BLaER1 (cell line): ENCODE measurements around the gene LPIN1.

Experiments
- H3K27ac ChIP-seq: shearing (Covaris generic); formaldehyde crosslinking; 2 replicates; pipeline ENCODE4 v1.8.1; 2022
- H3K27me3 ChIP-seq: shearing (Covaris generic); formaldehyde crosslinking; 2 replicates; pipeline ENCODE4 v1.8.1; 2022
- H3K36me3 ChIP-seq: shearing (Covaris generic); formaldehyde crosslinking; 2 replicates; pipeline ENCODE4 v1.8.1; 2022
- H3K4me1 ChIP-seq: shearing (Covaris generic); formaldehyde crosslinking; 2 replicates; pipeline ENCODE4 v1.8.1; 2022
- H3K4me2 ChIP-seq: shearing (Covaris generic); formaldehyde crosslinking; 2 replicates; pipeline ENCODE4 v1.8.1; 2022
- H3K4me3 ChIP-seq: shearing (Covaris generic); formaldehyde crosslinking; 2 replicates; pipeline ENCODE4 v1.8.1; 2022
- H3K9ac ChIP-seq: shearing (Covaris generic); formaldehyde crosslinking; 2 replicates; pipeline ENCODE4 v1.8.1; 2022
- H3K9me3 ChIP-seq: shearing (Covaris generic); formaldehyde crosslinking; 2 replicates; pipeline ENCODE4 v1.8.1; 2022
- H4K20me1 ChIP-seq: shearing (Covaris generic); formaldehyde crosslinking; 2 replicates; pipeline ENCODE4 v1.8.1; 2022
- Cebpa-rat ChIP-seq: shearing (Covaris generic); IDR thresholded peaks from 2 replicates; pipeline ENCODE4 v1.8.1; 2022

The LPIN1 gene

GRCh38 chr2:11869391-11869991 is 123.1 kb downstream of the LPIN1 start:
- peaks cover 17% of the 10 kb centered on the region for H3K4me1 ChIP-seq
- no peaks in the 10 kb centered on the region for H4K20me1 ChIP-seq
- no peak overlapping the region for H3K4me2 ChIP-seq
- TF ChIP-seq Cebpa-rat = no peak
- H3K36me3 ChIP-seq = no peaks in the 10 kb centered on the region
- H3K4me3 ChIP-seq = no peak overlapping the region
- no peak overlapping the region for H3K9ac ChIP-seq
- H3K9me3 ChIP-seq = peaks cover 4% of the 10 kb centered on the region; the same call in 1 of the 2 replicates
- H3K27ac ChIP-seq = no peak overlapping the region
- H3K27me3 ChIP-seq = no peaks in the 10 kb centered on the region

GRCh38 chr2:11870064-11870463 is 123.6 kb downstream of the LPIN1 start:
- Histone ChIP-seq H4K20me1 (no peaks in the 10 kb centered on the region), H3K4me3 (no peak overlapping the region), H3K9ac (no peak overlapping the region), H3K4me2 (no peak overlapping the region), H3K27me3 (no peaks in the 10 kb centered on the region), H3K4me1 (peaks cover 11% of the 10 kb centered on the region), H3K9me3 (peaks cover 4% of the 10 kb centered on the region; the same call in 1 of the 2 replicates), H3K27ac (no peak overlapping the region), H3K36me3 (no peaks in the 10 kb centered on the region)
- TF ChIP-seq Cebpa-rat = no peak

DNA sequence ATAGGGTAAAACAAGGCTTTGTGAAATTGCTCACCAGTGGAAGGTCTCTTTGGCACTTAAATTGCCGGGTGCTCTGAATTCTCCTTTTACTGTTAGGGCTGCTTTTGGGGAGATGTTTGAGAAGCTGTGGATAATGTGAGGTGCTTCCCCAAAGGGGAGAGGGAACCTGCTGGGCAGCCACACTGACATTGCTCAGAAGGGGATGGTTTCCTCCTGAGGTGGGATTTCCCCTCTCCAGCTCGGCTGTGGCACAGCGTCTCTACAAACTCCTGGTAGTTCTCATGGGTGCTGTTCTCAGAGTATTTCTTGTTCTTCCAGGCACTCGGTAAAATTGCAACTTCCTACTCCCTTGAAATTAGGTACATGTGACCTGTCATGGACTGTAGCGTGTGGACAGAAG is 124.2 kb downstream of the LPIN1 start:
- no peak overlapping the region for H3K4me2 ChIP-seq
- H3K27me3 ChIP-seq = no peaks in the 10 kb centered on the region
- no peak overlapping the region for H3K4me3 ChIP-seq
- no peak for TF ChIP-seq Cebpa-rat
- H3K9me3 ChIP-seq = peaks cover 4% of the 10 kb centered on the region; the same call in 1 of the 2 replicates
- H3K9ac ChIP-seq = no peak overlapping the region
- H3K4me1 ChIP-seq = peaks cover 10% of the 10 kb centered on the region
- no peaks in the 10 kb centered on the region for H4K20me1 ChIP-seq
- no peaks in the 10 kb centered on the region for H3K36me3 ChIP-seq
- H3K27ac ChIP-seq = no peak overlapping the region

- Histone ChIP-seq H3K27ac (no peak overlapping the region), H3K9ac (no peak overlapping the region), H4K20me1 (no peaks in the 10 kb centered on the region), H3K36me3 (no peaks in the 10 kb centered on the region), H3K4me3 (no peak overlapping the region), H3K9me3 (peaks cover 4% of the 10 kb centered on the region; the same call in 1 of the 2 replicates), H3K4me2 (no peak overlapping the region), H3K27me3 (no peaks in the 10 kb centered on the region), H3K4me1 (peaks cover 6% of the 10 kb centered on the region)
- TF ChIP-seq Cebpa-rat = no peak
These were observed 125.0 kb downstream of the LPIN1 start for GRCh38 chr2:11871421-11871820.

- no peak overlapping the region for H3K9ac ChIP-seq
- H3K9me3 ChIP-seq = peaks cover 4% of the 10 kb centered on the region; the same call in 1 of the 2 replicates
- H3K4me3 ChIP-seq = no peak overlapping the region
- TF ChIP-seq Cebpa-rat = no peak
- no peak overlapping the region for H3K27ac ChIP-seq
- H3K4me1 ChIP-seq = peaks cover 6% of the 10 kb centered on the region
- no peaks in the 10 kb centered on the region for H3K27me3 ChIP-seq
- H3K36me3 ChIP-seq = no peaks in the 10 kb centered on the region
- H4K20me1 ChIP-seq = no peaks in the 10 kb centered on the region
- H3K4me2 ChIP-seq = no peak overlapping the region
These were observed 126.0 kb downstream of the LPIN1 start for GRCh38 chr2:11872247-11872947.

DNA sequence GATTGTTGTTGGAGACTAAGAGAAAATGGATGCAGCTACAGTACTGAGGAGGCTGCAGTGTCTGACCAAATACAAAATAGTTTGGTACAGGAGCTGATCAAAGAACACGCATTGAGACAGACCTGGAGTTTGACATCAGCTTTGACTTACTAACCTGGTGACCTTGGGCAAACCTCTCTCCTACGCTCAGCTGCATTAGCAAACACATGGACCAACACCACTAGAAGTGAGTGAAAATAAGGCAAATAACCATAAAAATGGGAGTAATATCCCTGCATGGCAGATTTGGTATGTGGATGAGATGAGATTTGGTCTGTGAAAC is 126.5 kb downstream of the LPIN1 start:
- Histone ChIP-seq H3K4me2 (no peak overlapping the region), H3K27ac (no peak overlapping the region), H3K36me3 (no peaks in the 10 kb centered on the region), H3K4me1 (peaks cover 6% of the 10 kb centered on the region), H3K9ac (no peak overlapping the region), H3K27me3 (no peaks in the 10 kb centered on the region), H4K20me1 (no peaks in the 10 kb centered on the region), H3K9me3 (peaks cover 2% of the 10 kb centered on the region; the same call in 1 of the 2 replicates), H3K4me3 (no peak overlapping the region)
- no peak for TF ChIP-seq Cebpa-rat

DNA sequence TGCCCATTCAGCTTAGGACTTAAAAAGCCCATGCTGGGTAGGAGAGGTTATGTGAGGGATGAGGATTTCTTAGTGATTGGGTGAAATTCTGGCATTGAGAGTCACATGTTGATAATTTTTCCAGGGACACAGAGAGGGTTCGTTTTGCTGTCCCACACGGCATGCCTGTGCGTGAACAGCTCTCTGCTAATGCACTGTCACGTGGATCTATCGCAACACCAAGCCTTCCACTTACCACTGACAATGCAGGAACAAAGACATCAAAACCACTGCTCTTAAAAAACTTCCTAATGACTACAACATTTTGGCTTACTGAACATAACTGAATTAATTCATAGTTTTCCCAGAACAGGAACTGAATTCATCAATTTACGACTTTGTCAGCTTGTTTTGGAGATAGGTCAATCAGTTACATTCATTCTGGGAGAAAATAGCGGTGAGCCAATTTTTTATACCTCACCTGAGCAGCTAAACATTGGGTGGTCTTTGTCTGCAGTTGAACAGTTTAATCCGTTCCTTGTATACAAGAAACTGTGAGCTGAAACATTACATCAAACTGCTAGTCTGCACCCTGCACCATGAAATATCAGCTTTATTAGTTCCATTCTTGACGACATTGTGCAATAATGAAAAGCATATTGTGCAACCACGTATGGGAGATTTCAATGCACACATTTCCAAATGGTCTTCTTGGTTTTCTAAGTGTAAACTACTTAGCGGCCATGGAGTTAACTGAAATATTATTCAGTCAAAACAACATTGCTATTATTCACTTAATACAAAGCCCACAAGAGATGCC is 127.1 kb downstream of the LPIN1 start:
- no peak overlapping the region for H3K27ac ChIP-seq
- no peaks in the 10 kb centered on the region for H3K9me3 ChIP-seq
- H3K27me3 ChIP-seq = no peaks in the 10 kb centered on the region
- no peaks in the 10 kb centered on the region for H4K20me1 ChIP-seq
- no peak overlapping the region for H3K4me3 ChIP-seq
- H3K4me1 ChIP-seq = peaks cover 6% of the 10 kb centered on the region
- no peak overlapping the region for H3K9ac ChIP-seq
- TF ChIP-seq Cebpa-rat = peak; percentile 70; the same call in 1 of the 2 replicates
- H3K36me3 ChIP-seq = no peaks in the 10 kb centered on the region
- no peak overlapping the region for H3K4me2 ChIP-seq

- no peaks in the 10 kb centered on the region for H3K27me3 ChIP-seq
- H3K4me1 ChIP-seq = peaks cover 6% of the 10 kb centered on the region
- no peak overlapping the region for H3K27ac ChIP-seq
- H3K9me3 ChIP-seq = no peaks in the 10 kb centered on the region
- no peak for TF ChIP-seq Cebpa-rat
- H3K9ac ChIP-seq = no peak overlapping the region
- H3K36me3 ChIP-seq = no peaks in the 10 kb centered on the region
- H3K4me2 ChIP-seq = no peak overlapping the region
- H3K4me3 ChIP-seq = no peak overlapping the region
- no peaks in the 10 kb centered on the region for H4K20me1 ChIP-seq
These were observed 128.4 kb downstream of the LPIN1 start for GRCh38 chr2:11874861-11875260.

GRCh38 chr2:11875481-11875880 is 129.0 kb downstream of the LPIN1 start:
- no peaks in the 10 kb centered on the region for H4K20me1 ChIP-seq
- H3K9ac ChIP-seq = no peak overlapping the region
- H3K36me3 ChIP-seq = no peaks in the 10 kb centered on the region
- H3K27ac ChIP-seq = no peak overlapping the region
- H3K4me1 ChIP-seq = peaks cover 6% of the 10 kb centered on the region
- peak overlapping the region; percentile 20; the same call in 1 of the 2 replicates for H3K4me2 ChIP-seq
- no peak overlapping the region for H3K4me3 ChIP-seq
- no peaks in the 10 kb centered on the region for H3K9me3 ChIP-seq
- no peak for TF ChIP-seq Cebpa-rat
- H3K27me3 ChIP-seq = no peaks in the 10 kb centered on the region

DNA sequence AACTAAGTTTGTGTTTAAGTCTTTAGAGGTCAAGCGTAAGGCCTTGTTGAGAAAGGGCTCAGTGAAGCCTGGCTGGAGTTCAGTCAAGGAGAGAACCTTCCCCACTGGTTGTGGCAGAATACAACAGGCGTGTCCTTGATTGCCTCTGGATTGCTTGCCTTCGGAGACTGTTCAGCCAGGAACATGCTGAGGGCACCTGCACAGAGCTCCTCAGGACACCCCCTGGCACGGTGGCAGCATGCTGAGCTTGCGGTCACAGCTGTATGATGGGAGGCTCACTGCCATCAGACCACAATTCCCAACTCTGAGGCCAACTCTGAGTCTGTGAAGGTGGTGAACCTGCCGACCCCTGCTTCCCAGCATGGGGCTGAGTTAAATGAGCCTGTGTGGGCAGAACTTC is 130.0 kb downstream of the LPIN1 start:
- TF ChIP-seq Cebpa-rat = no peak
- H3K36me3 ChIP-seq = no peaks in the 10 kb centered on the region
- no peak overlapping the region for H3K27ac ChIP-seq
- H3K9me3 ChIP-seq = no peaks in the 10 kb centered on the region
- H3K27me3 ChIP-seq = no peaks in the 10 kb centered on the region
- H3K4me2 ChIP-seq = no peak overlapping the region
- no peak overlapping the region for H3K9ac ChIP-seq
- no peak overlapping the region for H3K4me3 ChIP-seq
- H3K4me1 ChIP-seq = peaks cover 6% of the 10 kb centered on the region
- H4K20me1 ChIP-seq = no peaks in the 10 kb centered on the region
